Caco-2 (cell line): ENCODE measurements around the gene CASP10. TPM values are rescaled to one million over a fixed set of nuclear protein-coding genes. Genes with fewer than 3 reads are reported as not detected.

Source experiments
- BruUV-seq: library from RNA; stranded (reverse); fragments of 400-500 nt; replicated peaks from 2 replicates; lab custom pipeline; 2021; lab: Mats Ljungman, UMichigan
- CTCF ChIA-PET: fragments of 300-600 bp; sonication (Branson Sonifier 250); formaldehyde crosslinking; loops from one replicate; lab custom pipeline; 2022; ENCODE audit warnings: antibody characterized with exemption; lab: Charles Lee
- POLR2A ChIA-PET: fragments of 300-600 bp; sonication (Branson Sonifier 250); formaldehyde crosslinking; loops from one replicate; lab custom pipeline; 2022; ENCODE audit warnings: antibody characterized with exemption; lab: Charles Lee
- DNase-seq, 2 experiments: peaks; one replicate each; pipeline versions ENCODE4 v3.0.0 to v3.0.0-alpha.2; 2020 to 2022
- H3K27me3 ChIP-seq: replicated peaks from 2 replicates; pipeline ENCODE4 v1.6.0; 2011; ENCODE audit warnings: low read length; ENCODE audit not compliant: control insufficient read depth, insufficient read depth
- H3K36me3 ChIP-seq: 2 replicates; pipeline ENCODE4 v1.5.1; 2011; ENCODE audit warnings: low read length; ENCODE audit not compliant: control insufficient read depth, insufficient read depth
- H3K4me1 ChIP-seq: fragments of 250-450 bp; sonication (Bioruptor Pico); 2 replicates; pipeline ENCODE4 v1.5.1; 2020; ENCODE audit warnings: mild to moderate bottlenecking
- H3K4me3 ChIP-seq: 2 replicates; pipeline ENCODE4 v1.5.1; 2011; ENCODE audit warnings: low read depth, mild to moderate bottlenecking, control low read depth, low read length
- H3K9me3 ChIP-seq: fragments of 250-450 bp; sonication (Bioruptor Pico); 2 replicates; pipeline ENCODE4 v1.5.1; 2020; ENCODE audit warnings: mild to moderate bottlenecking, moderate library complexity
- H3K27ac Mint-ChIP-seq: one replicate; pipeline ENCODE4 v1.8.0; 2022; ENCODE audit warnings: mixed read lengths; ENCODE audit not compliant: unreplicated experiment
- H3K27me3 Mint-ChIP-seq: one replicate; pipeline ENCODE4 v1.8.0; 2022; ENCODE audit warnings: mixed read lengths; ENCODE audit not compliant: insufficient read depth, unreplicated experiment
- H3K36me3 Mint-ChIP-seq: one replicate; pipeline ENCODE4 v1.8.0; 2022; ENCODE audit warnings: mild to moderate bottlenecking, mixed read lengths; ENCODE audit not compliant: insufficient read depth, unreplicated experiment
- H3K4me1 Mint-ChIP-seq: one replicate; pipeline ENCODE4 v1.8.0; 2022; ENCODE audit warnings: low read depth, mixed read lengths; ENCODE audit not compliant: unreplicated experiment
- H3K4me3 Mint-ChIP-seq: one replicate; pipeline ENCODE4 v1.8.0; 2022; ENCODE audit warnings: mild to moderate bottlenecking, moderate library complexity, mixed read lengths; ENCODE audit not compliant: unreplicated experiment
- H3K9me3 Mint-ChIP-seq: one replicate; pipeline ENCODE4 v1.8.0; 2022; ENCODE audit warnings: mixed read lengths; ENCODE audit not compliant: unreplicated experiment
- intact Hi-C: fragments of 100-400 bp; cut with micrococcal nuclease; formaldehyde crosslinking; loops from one replicate; pipeline ENCODE4 v1.10.0; 2022; ENCODE audit not compliant: unreplicated experiment
- total RNA-seq: library from RNA; stranded (reverse); gene quantifications from 2 replicates; pipeline ENCODE4 v1.2.3, GENCODE V29; 2022
- TF ChIP-seq, protein P1 (sequence below), 2 experiments: fragments of 200-600 bp in 1 of 2; IDR thresholded peaks; 1 replicate in 1 of 2; 2 replicates in 1 of 2; pipeline versions ENCODE4 v1.5.1 to v1.8.0; 2011 to 2022; ENCODE audit warnings: antibody characterized with exemption in 1 of 2, control low read depth in 1 of 2, inconsistent platforms in 1 of 2, low read depth in 1 of 2, low read length in 1 of 2, mild to moderate bottlenecking in 1 of 2, moderate library complexity in 1 of 2; ENCODE audit not compliant: insufficient read depth in 1 of 2, severe bottlenecking in 1 of 2, unreplicated experiment in 1 of 2

CASP10 gene
- total RNA-seq, 1 experiment from 2014 or later, result 5.8 TPM

DNA sequence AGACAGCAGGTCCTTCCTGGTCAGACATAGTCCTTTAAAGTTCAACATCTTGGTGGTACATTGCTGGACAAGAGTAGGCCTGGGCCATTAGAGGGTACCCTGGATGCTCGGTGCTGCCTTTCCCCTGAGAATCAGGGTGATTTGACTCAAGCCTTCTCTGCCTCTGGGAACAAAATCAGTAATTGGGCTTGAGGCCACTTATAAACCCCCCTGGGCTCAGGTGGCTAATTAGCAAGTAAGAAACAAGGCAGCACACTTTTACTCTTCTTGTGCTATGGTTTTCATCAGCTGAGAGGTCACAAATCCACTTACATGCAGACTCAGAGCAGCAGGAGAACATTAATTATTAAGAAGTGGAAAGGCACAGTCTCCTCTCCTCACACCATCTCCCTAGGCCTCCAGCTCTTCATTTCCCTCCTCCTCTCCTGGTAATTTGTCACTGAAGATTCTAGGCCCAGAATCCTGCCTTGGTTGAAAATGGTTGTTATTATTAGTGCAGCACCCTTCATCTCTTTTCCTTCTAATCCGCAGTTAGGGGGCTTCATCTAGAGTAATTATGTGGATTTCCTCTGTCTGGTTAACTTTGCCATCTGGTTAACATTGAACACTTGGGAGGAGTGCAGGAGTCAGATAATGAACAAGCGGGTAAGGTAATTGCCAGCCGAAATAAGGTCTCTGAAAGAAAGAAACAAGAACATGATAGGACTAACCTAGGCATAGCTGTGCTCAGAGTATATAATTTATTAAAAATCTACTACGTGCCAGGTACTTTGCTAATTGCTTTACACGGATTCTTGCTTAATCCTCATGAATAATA lies 29.7 kb upstream of the CASP10 start:
- intact Hi-C loops, result no loop called here
- ChIA-PET POLR2A (no interaction called here), CTCF (no interaction called here)
- Mint-ChIP-seq H3K4me3 (no peak overlapping the region), H3K27ac (peak overlapping the region; percentile 64), H3K36me3 (peaks cover 67% of the 10 kb centered on the region), H3K9me3 (no peaks in the 10 kb centered on the region), H3K4me1 (peaks cover 41% of the 10 kb centered on the region), H3K27me3 (no peaks in the 10 kb centered on the region)
- DNase-seq, result no peak
- H3K9me3 ChIP-seq, result peaks cover 7% of the 10 kb centered on the region; the same call in 1 of the 2 replicates
- peaks cover 56% of the 10 kb centered on the region for H3K4me1 ChIP-seq
- peaks cover 6% of the 10 kb centered on the region for H3K36me3 ChIP-seq
- no peaks in the 10 kb centered on the region for H3K27me3 ChIP-seq
- BruUV-seq, result no TSS peak
- H3K4me3 ChIP-seq, result no peak overlapping the region
- TF ChIP-seq, protein P1, sequence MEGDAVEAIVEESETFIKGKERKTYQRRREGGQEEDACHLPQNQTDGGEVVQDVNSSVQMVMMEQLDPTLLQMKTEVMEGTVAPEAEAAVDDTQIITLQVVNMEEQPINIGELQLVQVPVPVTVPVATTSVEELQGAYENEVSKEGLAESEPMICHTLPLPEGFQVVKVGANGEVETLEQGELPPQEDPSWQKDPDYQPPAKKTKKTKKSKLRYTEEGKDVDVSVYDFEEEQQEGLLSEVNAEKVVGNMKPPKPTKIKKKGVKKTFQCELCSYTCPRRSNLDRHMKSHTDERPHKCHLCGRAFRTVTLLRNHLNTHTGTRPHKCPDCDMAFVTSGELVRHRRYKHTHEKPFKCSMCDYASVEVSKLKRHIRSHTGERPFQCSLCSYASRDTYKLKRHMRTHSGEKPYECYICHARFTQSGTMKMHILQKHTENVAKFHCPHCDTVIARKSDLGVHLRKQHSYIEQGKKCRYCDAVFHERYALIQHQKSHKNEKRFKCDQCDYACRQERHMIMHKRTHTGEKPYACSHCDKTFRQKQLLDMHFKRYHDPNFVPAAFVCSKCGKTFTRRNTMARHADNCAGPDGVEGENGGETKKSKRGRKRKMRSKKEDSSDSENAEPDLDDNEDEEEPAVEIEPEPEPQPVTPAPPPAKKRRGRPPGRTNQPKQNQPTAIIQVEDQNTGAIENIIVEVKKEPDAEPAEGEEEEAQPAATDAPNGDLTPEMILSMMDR (IDR thresholded peaks at IDR 0.05; ENCODE audit: insufficient read depth in 1 of 2, low read depth in 1 of 2, low read length in 1 of 2, severe bottlenecking in 1 of 2, unreplicated experiment in 1 of 2), result no peak

DNA sequence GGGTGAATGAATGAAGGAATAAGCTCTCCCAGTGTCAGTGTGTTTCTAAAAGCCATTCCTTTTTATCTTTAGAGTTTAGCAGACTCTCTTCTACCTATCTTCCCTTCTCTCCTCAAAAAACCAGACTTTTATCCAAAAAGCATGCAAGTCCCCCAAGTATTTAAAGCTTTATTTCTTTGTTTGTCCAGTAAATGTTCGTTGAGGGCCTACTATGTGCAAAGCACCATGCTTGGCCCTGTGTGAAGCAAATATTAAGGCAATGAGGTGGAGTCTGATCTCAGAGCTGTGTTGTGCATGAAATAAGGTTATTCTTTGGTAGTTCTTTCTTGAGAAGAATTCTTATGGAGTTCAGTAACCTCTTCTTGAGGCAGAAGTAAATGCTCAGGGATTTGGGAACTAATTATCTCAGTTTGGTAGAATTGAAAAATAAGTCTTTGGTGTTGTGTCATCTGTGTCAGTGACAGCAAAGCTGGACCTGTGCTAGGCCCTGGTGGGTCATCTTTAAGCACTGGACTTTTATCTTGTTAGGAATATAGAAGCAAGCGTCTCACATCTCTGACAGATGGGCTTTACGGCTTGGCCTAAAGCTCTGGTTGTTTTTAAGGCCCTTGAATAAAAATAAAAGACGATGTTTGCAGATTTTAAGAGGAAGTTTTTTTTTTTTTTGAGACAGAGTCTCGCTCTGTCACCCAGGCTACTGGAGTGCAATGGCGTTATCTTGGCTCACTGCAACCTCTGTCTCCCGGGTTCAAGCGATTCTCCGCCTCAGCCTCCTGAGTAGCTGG lies 28.1 kb upstream of the CASP10 start:
- ChIA-PET CTCF (interaction anchor here (0.7 kb wide), 1 partner anchor 78 kb away, joined by 3 read pairs; no protein-coding TSS in a partner anchor), POLR2A (interaction anchor here (0.5 to 1.2 kb wide), 3 partner anchors 28 to 266 kb away, joined by 3 to 4 read pairs (median 4); partner anchors contain the start of genes NIF3L1 and PPIL3)
- Histone ChIP-seq H3K36me3 (peaks cover 6% of the 10 kb centered on the region), H3K9me3 (peaks cover 7% of the 10 kb centered on the region; the same call in 1 of the 2 replicates), H3K4me1 (peaks cover 40% of the 10 kb centered on the region), H3K4me3 (no peak overlapping the region), H3K27me3 (no peaks in the 10 kb centered on the region)
- no peak overlapping the region for H3K27ac Mint-ChIP-seq
- peaks cover 33% of the 10 kb centered on the region for H3K4me1 Mint-ChIP-seq
- no peak for DNase-seq
- no TSS peak for BruUV-seq
- H3K9me3 Mint-ChIP-seq, result no peaks in the 10 kb centered on the region
- TF ChIP-seq, protein P1 (IDR thresholded peaks at IDR 0.05; ENCODE audit: insufficient read depth in 1 of 2, low read depth in 1 of 2, low read length in 1 of 2, severe bottlenecking in 1 of 2, unreplicated experiment in 1 of 2), result no peak
- intact Hi-C loops, result no loop called here
- no peaks in the 10 kb centered on the region for H3K27me3 Mint-ChIP-seq
- peaks cover 60% of the 10 kb centered on the region for H3K36me3 Mint-ChIP-seq
- H3K4me3 Mint-ChIP-seq, result no peak overlapping the region

DNA sequence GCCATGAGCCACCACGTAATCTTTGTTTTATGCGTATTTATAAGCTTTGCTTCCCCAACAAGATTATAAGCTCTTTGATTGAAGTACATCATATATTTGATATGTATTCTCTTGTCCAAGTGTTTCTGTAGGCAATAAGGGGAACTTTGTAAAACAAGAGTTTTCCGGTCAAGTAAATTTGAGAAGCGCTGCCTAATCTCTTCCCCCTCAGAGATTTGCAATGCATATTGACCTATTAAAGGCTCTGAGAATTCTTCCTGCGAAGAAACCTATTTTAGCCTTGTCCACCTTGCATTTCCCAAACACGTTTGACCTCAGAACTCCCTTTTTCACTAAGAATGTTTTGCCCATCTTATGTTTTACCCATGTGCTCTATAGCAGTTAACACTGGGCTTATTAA lies 26.9 kb upstream of the CASP10 start:
- TF ChIP-seq, protein P1 (IDR thresholded peaks at IDR 0.05; ENCODE audit: insufficient read depth in 1 of 2, low read depth in 1 of 2, low read length in 1 of 2, severe bottlenecking in 1 of 2, unreplicated experiment in 1 of 2), result no peak
- H3K36me3 Mint-ChIP-seq, result peaks cover 58% of the 10 kb centered on the region
- peaks cover 7% of the 10 kb centered on the region for H3K36me3 ChIP-seq
- H3K4me1 ChIP-seq, result peaks cover 28% of the 10 kb centered on the region
- CTCF ChIA-PET, result no interaction called here
- no peak overlapping the region for H3K4me3 ChIP-seq
- no peak overlapping the region for H3K4me3 Mint-ChIP-seq
- intact Hi-C loops, result no loop called here
- H3K27ac Mint-ChIP-seq, result no peak overlapping the region
- H3K9me3 ChIP-seq, result no peaks in the 10 kb centered on the region
- no peak for DNase-seq
- H3K27me3 Mint-ChIP-seq, result no peaks in the 10 kb centered on the region
- H3K4me1 Mint-ChIP-seq, result peaks cover 30% of the 10 kb centered on the region
- H3K9me3 Mint-ChIP-seq, result no peaks in the 10 kb centered on the region
- POLR2A ChIA-PET, result no interaction called here
- no peaks in the 10 kb centered on the region for H3K27me3 ChIP-seq
- no TSS peak for BruUV-seq
